ENCODE data around the gene BCAR3.
"Not testable (repeated sequence)": the region's sequence is repeated elsewhere in the genome, so short reads cannot be mapped to it uniquely, and the experiment has no call there.

The BCAR3 gene

DNA sequence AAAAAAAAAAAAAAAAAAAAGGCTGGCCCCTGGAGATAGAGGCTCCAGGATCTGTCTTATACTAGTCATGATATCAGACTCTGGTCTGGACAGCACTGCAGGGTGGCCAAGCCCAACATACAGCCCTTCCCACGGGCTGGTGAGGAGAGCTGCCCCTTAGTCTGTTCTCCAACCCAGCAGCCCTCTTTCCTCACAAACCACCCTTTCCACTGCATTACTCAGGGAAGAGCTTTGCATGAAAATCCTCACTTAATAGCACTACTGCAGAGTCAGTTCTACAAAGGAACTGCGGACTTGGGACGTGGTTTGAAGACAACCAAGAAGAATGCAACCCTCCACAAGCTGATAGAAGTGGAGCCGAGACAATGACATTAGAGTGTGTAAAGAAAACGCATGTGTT, 5.7 kb downstream of the BCAR3 start:
- Histone ChIP-seq H3K9me3 (replicated peaks in 1 of 2; ENCODE audit: control insufficient read depth in 2 of 2, insufficient read depth in 1 of 2, low read depth in 1 of 2, low read length in 2 of 2) (peaks cover 0 to 8% of the 10 kb centered on the region in 2 donors), H3K4me3 (ENCODE audit: low read length in 2 of 2) (no peak overlapping the region), H4K91ac (ENCODE audit: low read depth, low read length, poor library complexity) (no peak overlapping the region), H3K4ac (ENCODE audit: low read length) (no peak overlapping the region), H3K14ac (ENCODE audit: low read length) (no peak overlapping the region), H3K27me3 (ENCODE audit: control insufficient read depth in 3 of 3, insufficient read depth in 3 of 3, low read depth in 1 of 3, low read length in 3 of 3) (no peaks in the 10 kb centered on the region), H2BK120ac (ENCODE audit: low read depth, low read length) (no peak overlapping the region), H2BK5ac (ENCODE audit: low read length) (no peak overlapping the region), H3K18ac (ENCODE audit: low read length) (no peak overlapping the region), H3K9ac (ENCODE audit: low read depth, low read length, poor library complexity) (no peak overlapping the region), H4K8ac (ENCODE audit: low read depth, low read length) (no peak overlapping the region), H3K27ac (replicated peaks; ENCODE audit: low read length) (no peak overlapping the region), H2BK12ac (ENCODE audit: low read length) (no peak overlapping the region), H2AFZ (ENCODE audit: low read length) (no peak overlapping the region), H3K79me1 (ENCODE audit: low read depth, low read length) (peaks cover 4% of the 10 kb centered on the region), H3K36me3 (replicated peaks in 1 of 2; ENCODE audit: control insufficient read depth in 2 of 2, insufficient read depth in 2 of 2, low read length in 2 of 2) (peaks cover 11 to 85% of the 10 kb centered on the region in 2 donors), H2AK5ac (ENCODE audit: low read depth, low read length) (no peak overlapping the region), H3K4me2 (ENCODE audit: insufficient read depth, low read length, poor library complexity, severe bottlenecking) (no peak overlapping the region), H2BK15ac (ENCODE audit: low read length) (no peak overlapping the region), H3K23ac (ENCODE audit: low read depth, low read length, poor library complexity) (no peak overlapping the region), H3K4me1 (ENCODE audit: control insufficient read depth in 2 of 2, insufficient read depth in 1 of 2, low read depth in 1 of 2, low read length in 2 of 2) (peaks cover 22 to 29% of the 10 kb centered on the region in 2 donors)
- DNase-seq (ENCODE audit: low spot score), result no peak
- WGBS, 2 donors (ENCODE audit: extremely low coverage in 2 of 2, insufficient read length in 2 of 2, insufficient replicate concordance in 1 of 2), result no CpG with 5 or more reads among the region's 5 CpGs

DNA sequence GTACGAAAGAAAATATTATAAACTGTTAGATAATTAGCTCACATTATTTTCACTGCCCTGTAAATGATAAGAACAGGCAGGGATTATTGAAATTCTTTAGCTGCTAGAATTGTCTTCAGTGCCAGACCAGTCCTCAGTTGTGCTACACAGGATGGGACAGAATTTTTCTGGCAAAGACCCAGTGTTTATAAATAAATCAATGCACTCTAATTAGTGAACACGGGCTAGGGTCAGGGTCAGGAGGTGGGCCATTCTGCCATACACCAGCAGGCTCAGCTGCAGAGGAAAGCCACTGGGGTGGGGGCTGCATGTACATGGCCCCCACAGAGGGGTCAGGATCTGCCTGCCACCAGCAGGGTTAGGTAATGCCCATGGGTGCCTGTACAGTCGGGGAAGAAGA, 6.4 kb downstream of the BCAR3 start:
- no peak overlapping the region for H3K4me3 ChIP-seq (ENCODE audit: low read length in 2 of 2)
- H2AFZ ChIP-seq (ENCODE audit: low read length), result no peak overlapping the region
- H3K27me3 ChIP-seq (ENCODE audit: control insufficient read depth in 3 of 3, insufficient read depth in 3 of 3, low read depth in 1 of 3, low read length in 3 of 3), result no peaks in the 10 kb centered on the region
- no peak overlapping the region for H3K4me2 ChIP-seq (ENCODE audit: insufficient read depth, low read length, poor library complexity, severe bottlenecking)
- H4K8ac ChIP-seq (ENCODE audit: low read depth, low read length), result no peak overlapping the region
- no CpG with 5 or more reads among the region's 3 CpGs for WGBS, 2 donors (ENCODE audit: extremely low coverage in 2 of 2, insufficient read length in 2 of 2, insufficient replicate concordance in 1 of 2)
- H2AK5ac ChIP-seq (ENCODE audit: low read depth, low read length), result no peak overlapping the region
- H4K91ac ChIP-seq (ENCODE audit: low read depth, low read length, poor library complexity), result no peak overlapping the region
- no peak overlapping the region for H3K9ac ChIP-seq (ENCODE audit: low read depth, low read length, poor library complexity)
- no peak overlapping the region for H3K23ac ChIP-seq (ENCODE audit: low read depth, low read length, poor library complexity)
- peaks cover 19 to 28% of the 10 kb centered on the region in 2 donors for H3K4me1 ChIP-seq (ENCODE audit: control insufficient read depth in 2 of 2, insufficient read depth in 1 of 2, low read depth in 1 of 2, low read length in 2 of 2)
- peak overlapping the region; percentile 7 for H3K18ac ChIP-seq (ENCODE audit: low read length)
- no peak overlapping the region for H2BK12ac ChIP-seq (ENCODE audit: low read length)
- H3K9me3 ChIP-seq (replicated peaks in 1 of 2; ENCODE audit: control insufficient read depth in 2 of 2, insufficient read depth in 1 of 2, low read depth in 1 of 2, low read length in 2 of 2), result peaks cover 0 to 8% of the 10 kb centered on the region in 2 donors
- no peak for DNase-seq (ENCODE audit: low spot score)
- H3K4ac ChIP-seq (ENCODE audit: low read length), result no peak overlapping the region
- H3K79me1 ChIP-seq (ENCODE audit: low read depth, low read length), result peaks cover 2% of the 10 kb centered on the region
- H2BK5ac ChIP-seq (ENCODE audit: low read length), result no peak overlapping the region
- H2BK120ac ChIP-seq (ENCODE audit: low read depth, low read length), result no peak overlapping the region
- no peak overlapping the region for H2BK15ac ChIP-seq (ENCODE audit: low read length)
- H3K36me3 ChIP-seq (replicated peaks in 1 of 2; ENCODE audit: control insufficient read depth in 2 of 2, insufficient read depth in 2 of 2, low read length in 2 of 2), result peaks cover 11 to 92% of the 10 kb centered on the region in 2 donors
- H3K14ac ChIP-seq (ENCODE audit: low read length), result no peak overlapping the region
- no peak overlapping the region for H3K27ac ChIP-seq (replicated peaks; ENCODE audit: low read length)

DNA sequence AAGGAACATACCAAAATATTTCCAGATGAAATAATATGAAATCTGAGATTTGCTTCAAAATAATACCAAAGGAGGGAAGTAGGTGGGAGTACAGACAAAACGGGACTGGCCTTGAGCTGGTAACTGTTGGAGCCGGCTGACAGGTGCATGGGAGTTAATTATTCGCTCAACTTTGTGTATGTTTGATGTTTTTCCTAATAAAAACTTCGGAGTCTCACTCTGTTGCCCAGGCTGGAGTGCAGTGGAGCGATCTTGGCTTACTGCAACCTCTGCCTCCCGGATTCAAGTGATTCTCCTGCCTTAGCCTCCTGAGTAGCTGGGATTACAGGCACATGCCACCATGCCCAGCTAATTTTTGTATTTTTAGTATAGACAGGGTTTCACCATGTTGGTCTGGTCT, 7.6 kb downstream of the BCAR3 start:
- not testable (repeated sequence) for H2BK12ac ChIP-seq (ENCODE audit: low read length); H3K23ac ChIP-seq (ENCODE audit: low read depth, low read length, poor library complexity); H3K9ac ChIP-seq (ENCODE audit: low read depth, low read length, poor library complexity); H2BK5ac ChIP-seq (ENCODE audit: low read length); H2AK5ac ChIP-seq (ENCODE audit: low read depth, low read length); H3K18ac ChIP-seq (ENCODE audit: low read length); H3K4me3 ChIP-seq (ENCODE audit: low read length in 2 of 2); H2BK120ac ChIP-seq (ENCODE audit: low read depth, low read length); H3K27me3 ChIP-seq (ENCODE audit: control insufficient read depth in 3 of 3, insufficient read depth in 3 of 3, low read depth in 1 of 3, low read length in 3 of 3); H3K4me2 ChIP-seq (ENCODE audit: insufficient read depth, low read length, poor library complexity, severe bottlenecking); H3K14ac ChIP-seq (ENCODE audit: low read length); H4K8ac ChIP-seq (ENCODE audit: low read depth, low read length); H4K91ac ChIP-seq (ENCODE audit: low read depth, low read length, poor library complexity); H3K79me1 ChIP-seq (ENCODE audit: low read depth, low read length); H3K4ac ChIP-seq (ENCODE audit: low read length); H2AFZ ChIP-seq (ENCODE audit: low read length); H2BK15ac ChIP-seq (ENCODE audit: low read length); DNase-seq (ENCODE audit: low spot score); H3K27ac ChIP-seq (replicated peaks; ENCODE audit: low read length); H3K9me3 ChIP-seq (replicated peaks in 1 of 2; ENCODE audit: control insufficient read depth in 2 of 2, insufficient read depth in 1 of 2, low read depth in 1 of 2, low read length in 2 of 2)
- Histone ChIP-seq H3K36me3 (replicated peaks in 1 of 2; ENCODE audit: control insufficient read depth in 2 of 2, insufficient read depth in 2 of 2, low read length in 2 of 2) (peaks cover 13 to 95% of the 10 kb centered on the region in 2 donors), H3K4me1 (ENCODE audit: control insufficient read depth in 2 of 2, insufficient read depth in 1 of 2, low read depth in 1 of 2, low read length in 2 of 2) (peaks cover 14 to 29% of the 10 kb centered on the region in 2 donors)
- WGBS, 2 donors (ENCODE audit: extremely low coverage in 2 of 2, insufficient read length in 2 of 2, insufficient replicate concordance in 1 of 2), result no CpG with 5 or more reads among the region's 6 CpGs

- H3K4me3 ChIP-seq (ENCODE audit: low read length in 2 of 2), result no peak overlapping the region
- H3K4me1 ChIP-seq (ENCODE audit: control insufficient read depth in 2 of 2, insufficient read depth in 1 of 2, low read depth in 1 of 2, low read length in 2 of 2), result peaks cover 14 to 28% of the 10 kb centered on the region in 2 donors
- peaks cover 2% of the 10 kb centered on the region for H3K79me1 ChIP-seq (ENCODE audit: low read depth, low read length)
- no peaks in the 10 kb centered on the region for H3K27me3 ChIP-seq (ENCODE audit: control insufficient read depth in 3 of 3, insufficient read depth in 3 of 3, low read depth in 1 of 3, low read length in 3 of 3)
- H3K4me2 ChIP-seq (ENCODE audit: insufficient read depth, low read length, poor library complexity, severe bottlenecking), result no peak overlapping the region
- no peak overlapping the region for H3K14ac ChIP-seq (ENCODE audit: low read length)
- no peak overlapping the region for H2AK5ac ChIP-seq (ENCODE audit: low read depth, low read length)
- no peak overlapping the region for H3K18ac ChIP-seq (ENCODE audit: low read length)
- peaks cover 0 to 8% of the 10 kb centered on the region in 2 donors for H3K9me3 ChIP-seq (replicated peaks in 1 of 2; ENCODE audit: control insufficient read depth in 2 of 2, insufficient read depth in 1 of 2, low read depth in 1 of 2, low read length in 2 of 2)
- peaks cover 13 to 93% of the 10 kb centered on the region in 2 donors for H3K36me3 ChIP-seq (replicated peaks in 1 of 2; ENCODE audit: control insufficient read depth in 2 of 2, insufficient read depth in 2 of 2, low read length in 2 of 2)
- no peak overlapping the region for H4K8ac ChIP-seq (ENCODE audit: low read depth, low read length)
- H2BK5ac ChIP-seq (ENCODE audit: low read length), result no peak overlapping the region
- H3K9ac ChIP-seq (ENCODE audit: low read depth, low read length, poor library complexity), result no peak overlapping the region
- no peak overlapping the region for H2BK15ac ChIP-seq (ENCODE audit: low read length)
- no peak overlapping the region for H2AFZ ChIP-seq (ENCODE audit: low read length)
- H3K27ac ChIP-seq (replicated peaks; ENCODE audit: low read length), result no peak overlapping the region
- H2BK12ac ChIP-seq (ENCODE audit: low read length), result no peak overlapping the region
- WGBS, 2 donors (ENCODE audit: extremely low coverage in 2 of 2, insufficient read length in 2 of 2, insufficient replicate concordance in 1 of 2), result no CpG with 5 or more reads among the region's 2 CpGs
- no peak for DNase-seq (ENCODE audit: low spot score)
- H2BK120ac ChIP-seq (ENCODE audit: low read depth, low read length), result no peak overlapping the region
- no peak overlapping the region for H3K4ac ChIP-seq (ENCODE audit: low read length)
- H3K23ac ChIP-seq (ENCODE audit: low read depth, low read length, poor library complexity), result no peak overlapping the region
- H4K91ac ChIP-seq (ENCODE audit: low read depth, low read length, poor library complexity), result no peak overlapping the region
These were observed 8.3 kb downstream of the BCAR3 start for GRCh38 chr1:93673163-93673829.
